ENCODE data around the gene OR5W2.

GRCh38 chr11:55914482-55914881, at the start of gene OR5W2:
- TF ChIP-seq CTCF (IDR thresholded peaks at IDR 0.05) (no peak), TCF7L2 (IDR thresholded peaks at IDR 0.05; ENCODE audit: low read depth, low read length) (no peak), REST (IDR thresholded peaks at IDR 0.05; ENCODE audit: insufficient read depth in 1 of 2, low read depth in 2 of 2, low read length in 1 of 2) (no peak), POLR2AphosphoS5 (IDR thresholded peaks at IDR 0.05; ENCODE audit: low read depth, low read length) (no peak), SIN3A (IDR thresholded peaks at IDR 0.05; ENCODE audit: borderline replicate concordance, insufficient read depth, low read depth, low read length) (no peak)

Data from Panc1 (cell line).